HepG2 (cell line): ENCODE data around the gene PTH2. TPM values are rescaled to one million over a fixed set of nuclear protein-coding genes. Genes with fewer than 3 reads are reported as not detected.

Source experiments
- ATAC-seq: fragments of 200-7000 bp; cut with Tn5 transposase; 3 replicates; pipeline ENCODE4 v1.9.1; 2020; ENCODE audit warnings: mild to moderate bottlenecking, moderate library complexity
- BruUV-seq: library from RNA; stranded (reverse); fragments of 400-500 nt; replicated peaks from 2 replicates; lab custom pipeline; 2021; lab: Mats Ljungman, UMichigan
- CTCF ChIA-PET: fragments of 300-600 bp; formaldehyde crosslinking; extraction: SDS; loops from one replicate; lab custom pipeline; 2021; ENCODE audit warnings: low total read pairs, inconsistent platforms, low intra/inter-chr PET ratio; lab: Yijun Ruan, JAX
- POLR2A ChIA-PET: fragments of 350-600 bp; sonication (Branson Sonifier 250); formaldehyde crosslinking; loops from one replicate; lab custom pipeline; 2020; ENCODE audit warnings: antibody characterized with exemption, inconsistent platforms; lab: Yijun Ruan, JAX
- DNase-seq: peaks from one replicate; pipeline ENCODE4 v3.0.0-alpha.2; 2015; ENCODE audit warnings: low spot score
- FAIRE-seq: peaks from 3 replicates; lab custom pipeline; 2011; peaks lifted over from hg19 to GRCh38; lab: Jason Lieb, UNC
- H2AFZ ChIP-seq: one replicate; pipeline ENCODE4 v1.6.1; 2011; ENCODE audit warnings: low read length, inconsistent platforms
- H3K27ac ChIP-seq: fragments of 300-600 bp; 3 replicates; pipeline ENCODE4 v1.8.0; 2011; ENCODE audit warnings: mixed run types, mild to moderate bottlenecking, mixed read lengths, low read length, inconsistent platforms; ENCODE audit not compliant: insufficient read depth; ENCODE audit errors: extremely low read length
- H3K27me3 ChIP-seq, 2 experiments: fragments of 200-600 bp in 1 of 2; 2 replicates in 1 of 2; 3 replicates in 1 of 2; pipeline versions ENCODE4 v1.6.0 to v1.8.0; 2011; ENCODE audit warnings: low read length in 2 of 2, mild to moderate bottlenecking in 2 of 2, moderate library complexity in 2 of 2, inconsistent platforms in 1 of 2; ENCODE audit not compliant: insufficient read depth in 2 of 2, control insufficient read depth in 1 of 2
- H3K36me3 ChIP-seq, 2 experiments: fragments of 200-600 bp in 1 of 2; replicated peaks in 1 of 2; 2 replicates in 1 of 2; 3 replicates in 1 of 2; pipeline versions ENCODE4 v1.5.1 to v1.8.0; 2011; ENCODE audit warnings: low read length in 2 of 2, inconsistent platforms in 1 of 2; ENCODE audit not compliant: insufficient read depth in 2 of 2, control insufficient read depth in 1 of 2
- H3K4me1 ChIP-seq: 2 replicates; pipeline ENCODE4 v1.5.1; 2012; ENCODE audit warnings: low read length, inconsistent platforms; ENCODE audit not compliant: insufficient read depth
- H3K4me2 ChIP-seq: 2 replicates; pipeline ENCODE4 v1.6.0; 2011; ENCODE audit warnings: low read depth, low read length, inconsistent platforms
- H3K4me3 ChIP-seq, 3 experiments: fragments of 200-600 bp in 1 of 3; sonication (generic), shearing (Covaris generic) in 1 of 3; replicated peaks in 1 of 3; 2 replicates each; pipeline ENCODE4 v1.5.1; 2011 to 2016; ENCODE audit warnings: low read length in 3 of 3, inconsistent platforms in 2 of 3, low read depth in 2 of 3, mild to moderate bottlenecking in 2 of 3, control low read depth in 1 of 3, mixed read lengths in 1 of 3; ENCODE audit not compliant: insufficient read depth in 1 of 3
- H3K79me2 ChIP-seq: one replicate; pipeline ENCODE4 v1.6.1; 2011; ENCODE audit warnings: low read length, inconsistent platforms; ENCODE audit not compliant: insufficient read depth
- H3K9ac ChIP-seq: 2 replicates; pipeline ENCODE4 v1.6.0; 2011; ENCODE audit warnings: mild to moderate bottlenecking, low read depth, low read length, inconsistent platforms; ENCODE audit not compliant: insufficient read depth
- H3K9me3 ChIP-seq: 2 replicates; pipeline ENCODE4 v1.5.1; 2012; ENCODE audit warnings: mild to moderate bottlenecking, low read length
- H4K20me1 ChIP-seq: 2 replicates; pipeline ENCODE4 v1.6.0; 2011; ENCODE audit warnings: inconsistent platforms, mild to moderate bottlenecking, low read length, moderate library complexity; ENCODE audit not compliant: insufficient read depth
- HDAC6 ChIP-seq: fragments of 200-600 bp; sonication (generic); IDR thresholded peaks from 2 replicates; pipeline ENCODE4 v1.7.0; 2017; ENCODE audit warnings: mild to moderate bottlenecking, antibody characterized with exemption, low read length, low read depth
- HNRNPLL ChIP-seq: fragments of 200-400 bp; formaldehyde crosslinking; IDR thresholded peaks from 2 replicates; pipeline ENCODE4 v1.6.1; 2017; ENCODE audit warnings: mild to moderate bottlenecking, low read depth, low read length; ENCODE audit not compliant: poor library complexity, severe bottlenecking
- MTF1 ChIP-seq: sonication (generic); formaldehyde crosslinking; IDR thresholded peaks from 2 replicates; pipeline ENCODE4 v1.5.0; 2020; ENCODE audit warnings: missing genetic modification reagents
- NFYC ChIP-seq: IDR thresholded peaks from 2 replicates; pipeline ENCODE4 v1.6.1; 2016; ENCODE audit warnings: missing genetic modification reagents, missing compliant biosample characterization
- NRL ChIP-seq: sonication (generic); formaldehyde crosslinking; IDR thresholded peaks from 2 replicates; pipeline ENCODE4 v1.5.0; 2020; ENCODE audit warnings: missing genetic modification reagents, mild to moderate bottlenecking, moderate library complexity, borderline replicate concordance
- ZBTB38 ChIP-seq: sonication (generic); formaldehyde crosslinking; IDR thresholded peaks from 2 replicates; pipeline ENCODE4 v1.5.1; 2020; ENCODE audit warnings: mild to moderate bottlenecking, missing genetic modification reagents
- ZNF619 ChIP-seq: sonication (generic); formaldehyde crosslinking; IDR thresholded peaks from 2 replicates; pipeline ENCODE4 v1.4.0; 2020; ENCODE audit warnings: mild to moderate bottlenecking, missing genetic modification reagents
- WGBS: methylation state at CpG from one replicate; pipeline ENCODE4 v1.1.6; 2017; ENCODE audit warnings: low lambda C conversion rate; 5-methylcytosine and 5-hydroxymethylcytosine counted together
- in situ Hi-C: cut with HindIII; loops from 2 replicates; pipeline ENCODE4 v1.10.0; 2017; ENCODE audit warnings: low pct_unique_long_range_greater_than_20kb; ENCODE audit not compliant: extremely low pct_ligation_motif_present
- intact Hi-C: fragments of 100-400 bp; cut with micrococcal nuclease; formaldehyde crosslinking; loops from one replicate; pipeline ENCODE4 v1.10.0; 2022; ENCODE audit not compliant: unreplicated experiment
- polyA plus RNA-seq, 8 experiments: library from polyadenylated mRNA; depleted of rRNA in 3 of 8; stranded (reverse) in 7 of 8; unstranded in 1 of 8; fragments of >200 nt; fragmentation: Illumina TruSeq in 4 of 8; extraction: Trizol in 4 of 8; gene quantifications; 2 replicates each; pipeline versions ENCODE4 v1.2.1 to v1.2.3, GENCODE V29; 2011 to 2016; ENCODE audit warnings: low read depth in 4 of 8, missing spikeins in 1 of 8, mixed read lengths in 1 of 8; ENCODE audit not compliant: insufficient read depth in 1 of 8
- total RNA-seq, 5 experiments: library from RNA; depleted of rRNA; stranded (reverse); fragments of >200 nt; fragmentation: Illumina TruSeq; extraction: Trizol; gene quantifications; 2 replicates each; pipeline ENCODE4 v1.2.3, GENCODE V29; 2016; ENCODE audit warnings: low read depth in 1 of 5
- TF ChIP-seq, protein P1 (sequence below): sonication (generic); formaldehyde crosslinking; IDR thresholded peaks from 2 replicates; pipeline ENCODE4 v1.4.0; 2020; ENCODE audit warnings: missing genetic modification reagents, borderline replicate concordance
- TF ChIP-seq, protein P2 (sequence below): sonication (generic); formaldehyde crosslinking; IDR thresholded peaks from 2 replicates; pipeline ENCODE4 v1.5.0; 2020; ENCODE audit warnings: missing genetic modification reagents
- TF ChIP-seq, protein P3 (sequence below): sonication (generic); formaldehyde crosslinking; IDR thresholded peaks from 2 replicates; pipeline ENCODE4 v1.4.0; 2020; ENCODE audit warnings: missing genetic modification reagents

The PTH2 gene
- total and polyA plus RNA-seq, 2 of the 13 experiments (the other 11 are each of a cell fraction or from before 2014, with no cell fraction given): not detected

DNA sequence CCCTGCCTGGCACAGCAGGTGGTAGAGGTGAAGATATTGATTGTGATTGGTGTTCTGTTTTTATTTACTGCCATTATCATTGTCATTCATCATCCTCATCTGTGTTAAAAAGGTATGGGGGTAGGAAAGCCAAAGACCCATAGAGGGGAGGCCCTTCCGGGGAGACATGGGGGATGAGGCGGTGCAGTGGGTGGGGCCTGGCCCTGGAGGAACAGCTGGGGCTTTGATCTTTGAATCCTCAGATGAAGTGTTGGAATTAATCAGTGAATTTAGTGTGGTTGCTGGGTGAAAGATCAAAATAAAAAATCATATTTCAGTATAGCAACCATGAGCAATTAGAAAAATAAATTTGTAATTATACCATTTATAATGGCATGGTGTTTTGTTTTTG, 7.4 kb downstream of the PTH2 start (continued):
- TF ChIP-seq, protein P1, sequence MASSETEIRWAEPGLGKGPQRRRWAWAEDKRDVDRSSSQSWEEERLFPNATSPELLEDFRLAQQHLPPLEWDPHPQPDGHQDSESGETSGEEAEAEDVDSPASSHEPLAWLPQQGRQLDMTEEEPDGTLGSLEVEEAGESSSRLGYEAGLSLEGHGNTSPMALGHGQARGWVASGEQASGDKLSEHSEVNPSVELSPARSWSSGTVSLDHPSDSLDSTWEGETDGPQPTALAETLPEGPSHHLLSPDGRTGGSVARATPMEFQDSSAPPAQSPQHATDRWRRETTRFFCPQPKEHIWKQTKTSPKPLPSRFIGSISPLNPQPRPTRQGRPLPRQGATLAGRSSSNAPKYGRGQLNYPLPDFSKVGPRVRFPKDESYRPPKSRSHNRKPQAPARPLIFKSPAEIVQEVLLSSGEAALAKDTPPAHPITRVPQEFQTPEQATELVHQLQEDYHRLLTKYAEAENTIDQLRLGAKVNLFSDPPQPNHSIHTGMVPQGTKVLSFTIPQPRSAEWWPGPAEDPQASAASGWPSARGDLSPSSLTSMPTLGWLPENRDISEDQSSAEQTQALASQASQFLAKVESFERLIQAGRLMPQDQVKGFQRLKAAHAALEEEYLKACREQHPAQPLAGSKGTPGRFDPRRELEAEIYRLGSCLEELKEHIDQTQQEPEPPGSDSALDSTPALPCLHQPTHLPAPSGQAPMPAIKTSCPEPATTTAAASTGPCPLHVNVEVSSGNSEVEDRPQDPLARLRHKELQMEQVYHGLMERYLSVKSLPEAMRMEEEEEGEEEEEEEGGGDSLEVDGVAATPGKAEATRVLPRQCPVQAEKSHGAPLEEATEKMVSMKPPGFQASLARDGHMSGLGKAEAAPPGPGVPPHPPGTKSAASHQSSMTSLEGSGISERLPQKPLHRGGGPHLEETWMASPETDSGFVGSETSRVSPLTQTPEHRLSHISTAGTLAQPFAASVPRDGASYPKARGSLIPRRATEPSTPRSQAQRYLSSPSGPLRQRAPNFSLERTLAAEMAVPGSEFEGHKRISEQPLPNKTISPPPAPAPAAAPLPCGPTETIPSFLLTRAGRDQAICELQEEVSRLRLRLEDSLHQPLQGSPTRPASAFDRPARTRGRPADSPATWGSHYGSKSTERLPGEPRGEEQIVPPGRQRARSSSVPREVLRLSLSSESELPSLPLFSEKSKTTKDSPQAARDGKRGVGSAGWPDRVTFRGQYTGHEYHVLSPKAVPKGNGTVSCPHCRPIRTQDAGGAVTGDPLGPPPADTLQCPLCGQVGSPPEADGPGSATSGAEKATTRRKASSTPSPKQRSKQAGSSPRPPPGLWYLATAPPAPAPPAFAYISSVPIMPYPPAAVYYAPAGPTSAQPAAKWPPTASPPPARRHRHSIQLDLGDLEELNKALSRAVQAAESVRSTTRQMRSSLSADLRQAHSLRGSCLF (CRISPR knock-in tag): no peak
- TF ChIP-seq ZNF619: no peak
- TF ChIP-seq, protein P2, sequence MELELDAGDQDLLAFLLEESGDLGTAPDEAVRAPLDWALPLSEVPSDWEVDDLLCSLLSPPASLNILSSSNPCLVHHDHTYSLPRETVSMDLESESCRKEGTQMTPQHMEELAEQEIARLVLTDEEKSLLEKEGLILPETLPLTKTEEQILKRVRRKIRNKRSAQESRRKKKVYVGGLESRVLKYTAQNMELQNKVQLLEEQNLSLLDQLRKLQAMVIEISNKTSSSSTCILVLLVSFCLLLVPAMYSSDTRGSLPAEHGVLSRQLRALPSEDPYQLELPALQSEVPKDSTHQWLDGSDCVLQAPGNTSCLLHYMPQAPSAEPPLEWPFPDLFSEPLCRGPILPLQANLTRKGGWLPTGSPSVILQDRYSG (CRISPR knock-in tag): no peak

DNA sequence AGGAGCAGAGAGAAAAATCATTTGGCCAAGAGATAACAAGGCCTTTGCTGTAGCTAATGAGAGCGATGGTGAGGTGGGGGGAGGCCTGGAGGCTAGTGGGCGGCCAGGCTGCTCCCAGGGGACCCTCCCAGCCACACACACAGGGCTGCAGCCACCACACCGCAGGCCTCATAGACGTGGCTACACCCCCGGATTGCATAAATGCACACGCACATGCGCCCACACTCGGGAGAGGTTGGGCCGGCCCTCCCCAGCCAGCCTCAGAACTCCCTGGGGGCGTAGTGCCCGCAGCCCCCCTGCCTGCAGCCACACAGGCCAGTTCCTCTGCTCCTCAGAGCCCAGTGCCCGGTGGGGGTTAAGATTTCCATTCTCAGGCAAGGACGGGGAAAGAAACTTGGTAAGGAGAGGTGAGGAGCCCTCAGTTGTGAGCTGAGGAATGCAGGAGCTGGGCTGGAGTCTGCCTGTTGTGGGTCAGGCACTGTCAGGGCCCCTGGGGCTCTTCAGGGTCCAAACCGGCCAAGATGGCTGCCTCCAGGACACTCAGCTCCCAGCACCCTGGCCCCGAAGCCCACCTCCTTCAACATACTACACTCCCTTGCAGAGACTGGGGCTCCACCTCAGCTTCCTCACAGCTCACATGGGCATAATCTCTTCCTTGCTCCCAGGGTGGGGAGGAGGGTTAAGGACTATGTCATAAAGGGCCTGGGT, 8.0 kb downstream of the PTH2 start:
- Histone ChIP-seq H2AFZ (no peak overlapping the region), H3K4me2 (no peak overlapping the region), H3K36me3 (no peaks in the 10 kb centered on the region), H3K4me1 (no peaks in the 10 kb centered on the region), H3K27me3 (peaks cover 15 to 79% of the 10 kb centered on the region in 2 experiments; a peak in 4 of 5 replicates), H3K79me2 (no peaks in the 10 kb centered on the region), H3K27ac (no peak overlapping the region), H3K9me3 (no peaks in the 10 kb centered on the region), H3K9ac (no peak overlapping the region), H4K20me1 (no peaks in the 10 kb centered on the region), H3K4me3 (no peak overlapping the region)
- no TSS peak for BruUV-seq
- in situ Hi-C loops (no loop called here), intact Hi-C loops (no loop called here)
- DNase-seq: no peak
- no peak for ATAC-seq
- no peak for FAIRE-seq
- POLR2A ChIA-PET: no interaction called here
- CTCF ChIA-PET: no interaction called here
- TF ChIP-seq NFYC (CRISPR knock-in tag): no peak
- no peak for TF ChIP-seq HNRNPLL
- TF ChIP-seq ZBTB38: no peak
- no peak for TF ChIP-seq NRL
- TF ChIP-seq MTF1 (CRISPR knock-in tag): no peak
- TF ChIP-seq HDAC6: no peak
- TF ChIP-seq, protein P3, sequence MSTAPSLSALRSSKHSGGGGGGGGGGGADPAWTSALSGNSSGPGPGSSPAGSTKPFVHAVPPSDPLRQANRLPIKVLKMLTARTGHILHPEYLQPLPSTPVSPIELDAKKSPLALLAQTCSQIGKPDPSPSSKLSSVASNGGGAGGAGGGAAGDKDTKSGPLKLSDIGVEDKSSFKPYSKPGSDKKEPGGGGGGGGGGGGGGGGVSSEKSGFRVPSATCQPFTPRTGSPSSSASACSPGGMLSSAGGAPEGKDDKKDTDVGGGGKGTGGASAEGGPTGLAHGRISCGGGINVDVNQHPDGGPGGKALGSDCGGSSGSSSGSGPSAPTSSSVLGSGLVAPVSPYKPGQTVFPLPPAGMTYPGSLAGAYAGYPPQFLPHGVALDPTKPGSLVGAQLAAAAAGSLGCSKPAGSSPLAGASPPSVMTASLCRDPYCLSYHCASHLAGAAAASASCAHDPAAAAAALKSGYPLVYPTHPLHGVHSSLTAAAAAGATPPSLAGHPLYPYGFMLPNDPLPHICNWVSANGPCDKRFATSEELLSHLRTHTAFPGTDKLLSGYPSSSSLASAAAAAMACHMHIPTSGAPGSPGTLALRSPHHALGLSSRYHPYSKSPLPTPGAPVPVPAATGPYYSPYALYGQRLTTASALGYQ (CRISPR knock-in tag): no peak
- 24% methylated on average over 7 of the region's 15 CpGs for WGBS
